Measurements from ENCODE around the gene PROX2. TPM values are rescaled to one million over a fixed set of nuclear protein-coding genes. Genes with fewer than 3 reads are reported as not detected.
A peak's percentile ranks its signal among the peaks of the same experiment; 100 is the strongest.

Gene PROX2
- polyA plus RNA-seq, 3 donors, result 0.03 TPM; not detected in 2

GRCh38 chr14:74868739-74869138 is 7.2 kb downstream of the PROX2 start:
- DNase-seq, result no peak
- H3K36me3 Mint-ChIP-seq, result no peaks in the 10 kb centered on the region
- no peak overlapping the region for H3K4me3 ChIP-seq (replicated peaks in 1 of 3; ENCODE audit: low read depth in 2 of 3, low read length in 3 of 3)
- H3K4me2 ChIP-seq (replicated peaks; ENCODE audit: extremely low read depth, low read length, poor library complexity, severe bottlenecking), result no peak overlapping the region
- H3K4me1 ChIP-seq (ENCODE audit: control insufficient read depth in 1 of 2, insufficient read depth in 2 of 2, low read length in 2 of 2), result peaks cover under 1 to 7% of the 10 kb centered on the region in 2 donors
- no peaks in the 10 kb centered on the region for H3K9me3 ChIP-seq (replicated peaks in 1 of 2; ENCODE audit: control insufficient read depth in 1 of 2, insufficient read depth in 1 of 2, low read length in 2 of 2)
- no peak for TF ChIP-seq CTCF (IDR thresholded peaks at IDR 0.05)
- intact Hi-C loops (cut with micrococcal nuclease), result loop anchor here in 1 of 2 donors (10.0 kb wide), 1 partner anchor 216 kb away; no protein-coding TSS in a partner anchor
- no CpG with 5 or more reads among the region's 8 CpGs for WGBS (ENCODE audit: insufficient coverage)
- no peaks in the 10 kb centered on the region for H3K36me3 ChIP-seq (replicated peaks in 1 of 2; ENCODE audit: control insufficient read depth in 1 of 2, insufficient read depth in 2 of 2, low read length in 2 of 2)
- H3K27ac ChIP-seq (ENCODE audit: low read depth in 1 of 2, low read length in 2 of 2), result no peak overlapping the region
- H3K4me3 Mint-ChIP-seq, result no peak overlapping the region
- H3K9me3 Mint-ChIP-seq, result peaks cover 0 to 2% (median 0%) of the 10 kb centered on the region in 7 donors
- no peaks in the 10 kb centered on the region for H3K79me2 ChIP-seq (ENCODE audit: insufficient read depth, low read length)
- H4K20me1 ChIP-seq (ENCODE audit: insufficient read depth, low read length), result no peaks in the 10 kb centered on the region
- H2AFZ ChIP-seq (ENCODE audit: insufficient read depth, low read depth, low read length, poor library complexity, severe bottlenecking), result no peak overlapping the region
- H3K27me3 ChIP-seq (ENCODE audit: control insufficient read depth in 2 of 2, insufficient read depth in 2 of 2, low read length in 2 of 2), result no peaks in the 10 kb centered on the region
- H3K4me1 Mint-ChIP-seq, result peaks cover 13% of the 10 kb centered on the region
- H3K27me3 Mint-ChIP-seq (ENCODE audit: low read depth in 3 of 3), result peaks cover 0 to 1% (median 0%) of the 10 kb centered on the region in 3 donors
- H3K27ac Mint-ChIP-seq, result peak overlapping the region in 1 of 7 donors; percentile 23
- H3K9ac ChIP-seq (ENCODE audit: insufficient read depth, low read length, poor library complexity, severe bottlenecking), result no peak overlapping the region

GRCh38 chr14:74867673-74868072 is 8.3 kb downstream of the PROX2 start:
- H2AFZ ChIP-seq (ENCODE audit: insufficient read depth, low read depth, low read length, poor library complexity, severe bottlenecking), result peak overlapping the region; percentile 55
- no peaks in the 10 kb centered on the region for H3K9me3 ChIP-seq (replicated peaks in 1 of 2; ENCODE audit: control insufficient read depth in 1 of 2, insufficient read depth in 1 of 2, low read length in 2 of 2)
- no peaks in the 10 kb centered on the region for H3K79me2 ChIP-seq (ENCODE audit: insufficient read depth, low read length)
- no peak overlapping the region for H3K4me3 Mint-ChIP-seq
- peaks cover 12 to 18% of the 10 kb centered on the region in 2 donors for H3K4me1 ChIP-seq (ENCODE audit: control insufficient read depth in 1 of 2, insufficient read depth in 2 of 2, low read length in 2 of 2)
- no peak overlapping the region for H3K9ac ChIP-seq (ENCODE audit: insufficient read depth, low read length, poor library complexity, severe bottlenecking)
- H3K36me3 Mint-ChIP-seq, result no peaks in the 10 kb centered on the region
- 21% methylated on average over 3 of the region's 5 CpGs for WGBS (ENCODE audit: insufficient coverage)
- TF ChIP-seq CTCF (IDR thresholded peaks at IDR 0.05), result no peak
- H3K4me1 Mint-ChIP-seq, result peaks cover 24% of the 10 kb centered on the region
- H3K27ac ChIP-seq (ENCODE audit: low read depth in 1 of 2, low read length in 2 of 2), result no peak overlapping the region
- no peak overlapping the region for H3K4me3 ChIP-seq (replicated peaks in 1 of 3; ENCODE audit: low read depth in 2 of 3, low read length in 3 of 3)
- H3K27me3 Mint-ChIP-seq (ENCODE audit: low read depth in 3 of 3), result no peaks in the 10 kb centered on the region
- no peak overlapping the region for H3K4me2 ChIP-seq (replicated peaks; ENCODE audit: extremely low read depth, low read length, poor library complexity, severe bottlenecking)
- H3K9me3 Mint-ChIP-seq, result peaks cover 0 to 2% (median 0%) of the 10 kb centered on the region in 7 donors
- H3K27ac Mint-ChIP-seq, result no peak overlapping the region
- no peaks in the 10 kb centered on the region for H4K20me1 ChIP-seq (ENCODE audit: insufficient read depth, low read length)
- intact Hi-C loops (cut with micrococcal nuclease), result loop anchor here in 1 of 2 donors (10.0 kb wide), 1 partner anchor 217 kb away; no protein-coding TSS in a partner anchor
- no peak for DNase-seq
- no peaks in the 10 kb centered on the region for H3K27me3 ChIP-seq (ENCODE audit: control insufficient read depth in 2 of 2, insufficient read depth in 2 of 2, low read length in 2 of 2)
- no peaks in the 10 kb centered on the region for H3K36me3 ChIP-seq (replicated peaks in 1 of 2; ENCODE audit: control insufficient read depth in 1 of 2, insufficient read depth in 2 of 2, low read length in 2 of 2)

Measured in CD14-positive monocyte (primary cell).